D721Med (cell line): ENCODE data around the gene COL15A1.
A peak's percentile ranks its signal among the peaks of the same experiment; 100 is the strongest.

ENCODE experiments used
- DNase-seq: peaks from one replicate; pipeline ENCODE4 v3.0.0; 2011; ENCODE audit warnings: low spot score; ENCODE audit not compliant: insufficient read length
- FAIRE-seq: peaks from 2 replicates; lab custom pipeline; 2011; peaks lifted over from hg19 to GRCh38; lab: Jason Lieb, UNC
- CTCF ChIP-seq: IDR thresholded peaks from 2 replicates; pipeline ENCODE4 v1.5.1; 2012; ENCODE audit warnings: mild to moderate bottlenecking, control low read depth; ENCODE audit not compliant: insufficient read depth; ENCODE audit errors: missing control alignments

COL15A1 gene

GRCh38 chr9:98944057-98944733 lies 488 bp downstream of the COL15A1 start:
- no peak for TF ChIP-seq CTCF
- DNase-seq = peak; percentile 26
- FAIRE-seq = no peak

GRCh38 chr9:98944734-98945074 lies 997 bp downstream of the COL15A1 start:
- FAIRE-seq (no peak), DNase-seq (no peak)
- no peak for TF ChIP-seq CTCF

- TF ChIP-seq CTCF = no peak
- no peak for FAIRE-seq
- DNase-seq = no peak
These were observed 5.9 kb downstream of the COL15A1 start for GRCh38 chr9:98949565-98949964.

GRCh38 chr9:98950262-98950661 lies 6.6 kb downstream of the COL15A1 start:
- TF ChIP-seq CTCF = no peak
- FAIRE-seq (no peak), DNase-seq (no peak)

GRCh38 chr9:98951967-98952366 lies 8.3 kb downstream of the COL15A1 start:
- no peak for TF ChIP-seq CTCF
- DNase-seq (no peak), FAIRE-seq (no peak)

- TF ChIP-seq CTCF = no peak
- DNase-seq = no peak
- FAIRE-seq = no peak
These were observed 10.0 kb downstream of the COL15A1 start for GRCh38 chr9:98953581-98954243.

- DNase-seq (no peak), FAIRE-seq (no peak)
- TF ChIP-seq CTCF = no peak
These were observed 10.5 kb downstream of the COL15A1 start for GRCh38 chr9:98954244-98954610.
